Astrocyte of the hippocampus (primary cell): ENCODE data around the gene LCOR.
A peak's percentile ranks its signal among the peaks of the same experiment; 100 is the strongest.
"Not testable (repeated sequence)": the region's sequence is repeated elsewhere in the genome, so short reads cannot be mapped to it uniquely, and the experiment has no call there.

Source experiments
- DNase-seq: peaks from one replicate; pipeline ENCODE4 v3.0.0; 2011; ENCODE audit warnings: low read depth, low spot score

Gene LCOR

DNA sequence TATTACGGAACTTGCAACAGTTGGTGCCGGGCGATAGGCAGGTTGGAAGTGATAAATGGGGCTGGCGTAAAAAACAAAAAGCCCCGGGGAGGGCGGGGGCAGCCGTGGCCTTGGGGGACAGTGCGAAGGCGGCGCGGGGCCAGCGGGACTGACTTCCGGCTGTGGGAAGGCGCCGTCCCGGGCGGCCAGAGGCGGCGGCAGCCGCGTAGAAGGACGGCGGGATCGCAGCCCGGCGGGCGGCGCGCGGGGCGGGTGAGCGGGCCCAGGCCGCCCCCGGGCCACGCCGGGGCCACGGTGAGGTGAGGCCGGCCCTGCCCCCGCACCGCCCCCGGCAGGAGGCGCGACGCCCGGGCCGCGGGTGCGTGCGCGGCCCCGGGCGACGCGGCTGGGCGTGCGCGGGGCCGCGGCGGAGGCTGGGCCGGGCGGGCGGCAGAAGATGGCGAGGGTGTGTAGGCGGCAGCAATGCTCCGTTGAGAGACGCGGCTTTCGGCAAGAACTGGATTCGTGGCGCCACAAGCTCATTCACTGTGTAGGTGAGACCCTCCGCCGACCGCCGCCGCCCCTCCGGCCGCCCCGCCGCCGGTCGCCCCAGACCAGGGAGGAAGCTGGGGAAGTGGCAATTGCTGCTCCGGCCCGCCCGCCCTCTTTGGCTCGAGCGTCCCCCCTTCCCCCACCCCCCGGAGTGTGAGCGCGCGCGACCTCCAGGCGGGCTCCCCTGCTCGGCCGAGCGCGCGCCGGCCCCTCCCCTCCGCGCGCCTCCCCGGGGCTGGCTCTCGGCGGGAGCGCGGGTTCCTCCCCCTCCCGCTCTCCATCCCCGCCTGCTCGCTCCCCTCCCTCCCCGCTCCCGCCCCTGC, at the start of gene LCOR:
Gene LCOR, plus strand, starts transcription at position 432 of the 854 bp plus-strand sequence. CDS start 116,760 bp downstream, outside the sequence.
- peak; percentile 97 for DNase-seq

- DNase-seq, result no peak
Observed at GRCh38 chr10:96784253-96784652, 47.8 kb upstream of the LCOR start.

DNA sequence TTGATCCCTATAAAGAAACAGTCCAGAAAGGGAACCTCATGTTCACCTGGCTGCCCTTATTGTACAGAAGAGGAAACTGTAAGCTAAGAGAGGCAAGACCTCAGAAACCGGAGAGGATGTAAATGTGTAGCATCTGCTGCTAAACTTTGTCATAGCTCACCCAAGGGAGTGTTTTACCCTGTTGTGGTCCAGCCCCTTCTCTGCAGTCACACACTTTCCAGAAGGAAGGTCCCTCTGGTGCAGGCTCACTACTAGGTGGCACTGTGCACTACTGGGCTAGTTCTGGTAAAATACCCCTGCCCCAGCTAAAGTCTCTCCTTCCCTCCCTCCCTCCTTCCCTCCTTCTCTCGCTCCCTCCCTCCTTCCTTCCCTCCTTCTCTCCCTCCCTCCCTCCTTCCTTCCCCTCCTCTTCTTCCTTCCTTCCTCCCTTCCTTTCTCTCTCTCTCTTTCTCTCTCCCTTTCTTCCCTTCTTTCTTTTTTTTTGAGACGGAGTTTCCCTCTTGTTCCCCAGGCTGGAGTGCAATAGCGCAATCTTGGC, 42.5 kb upstream of the LCOR start:
- DNase-seq, result no peak

DNA sequence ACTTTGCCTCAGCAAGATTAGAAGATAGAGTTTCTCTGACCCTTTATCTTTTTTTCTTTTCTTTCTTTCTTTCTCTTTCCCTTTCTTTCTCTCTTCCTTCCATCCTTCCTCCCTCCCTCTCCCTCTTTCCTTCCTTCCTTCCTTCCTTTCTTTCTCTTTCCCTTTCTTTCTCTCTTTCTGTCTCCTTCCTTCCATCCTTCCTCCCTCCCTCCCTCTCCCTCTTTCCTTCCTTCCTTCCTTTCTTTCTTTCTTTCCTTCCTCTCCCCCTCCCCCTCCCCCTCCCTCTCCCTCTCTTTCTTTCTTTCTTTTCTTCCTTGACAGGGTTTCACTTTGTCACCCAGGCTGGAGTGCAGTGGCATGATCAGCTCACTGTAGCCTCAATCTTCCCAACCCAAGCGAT, 40.2 kb upstream of the LCOR start:
- no peak for DNase-seq

GRCh38 chr10:96794836-96795733, 37.0 kb upstream of the LCOR start:
- no peak for DNase-seq

- no peak for DNase-seq
Observed at GRCh38 chr10:96797485-96797884, 34.6 kb upstream of the LCOR start.

GRCh38 chr10:96803288-96803664, 28.8 kb upstream of the LCOR start:
- no peak for DNase-seq

DNA sequence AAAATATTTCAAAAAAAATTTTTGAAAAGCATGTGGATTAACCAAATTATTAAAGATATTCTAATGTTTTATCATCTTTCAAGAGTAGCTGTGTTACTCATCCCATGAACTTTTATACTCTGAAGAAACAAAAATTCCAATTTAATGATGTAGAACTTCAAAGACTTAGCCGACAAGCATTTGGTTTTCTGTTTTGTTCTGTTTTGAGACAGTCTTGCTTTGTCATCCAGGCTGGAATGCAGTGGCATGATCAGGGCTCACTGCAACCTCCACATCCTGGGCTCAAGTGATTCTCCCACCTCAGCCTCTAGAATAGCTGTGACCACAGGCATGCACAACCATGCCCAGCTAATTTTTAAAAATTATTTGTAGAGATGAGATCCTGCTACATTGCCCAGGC, 17.8 kb upstream of the LCOR start:
- peak; percentile 87 for DNase-seq

- not testable (repeated sequence) for DNase-seq
Observed at GRCh38 chr10:96818971-96819370, 13.1 kb upstream of the LCOR start.

- DNase-seq, result no peak
Observed at GRCh38 chr10:96820765-96821164, 11.3 kb upstream of the LCOR start.

DNA sequence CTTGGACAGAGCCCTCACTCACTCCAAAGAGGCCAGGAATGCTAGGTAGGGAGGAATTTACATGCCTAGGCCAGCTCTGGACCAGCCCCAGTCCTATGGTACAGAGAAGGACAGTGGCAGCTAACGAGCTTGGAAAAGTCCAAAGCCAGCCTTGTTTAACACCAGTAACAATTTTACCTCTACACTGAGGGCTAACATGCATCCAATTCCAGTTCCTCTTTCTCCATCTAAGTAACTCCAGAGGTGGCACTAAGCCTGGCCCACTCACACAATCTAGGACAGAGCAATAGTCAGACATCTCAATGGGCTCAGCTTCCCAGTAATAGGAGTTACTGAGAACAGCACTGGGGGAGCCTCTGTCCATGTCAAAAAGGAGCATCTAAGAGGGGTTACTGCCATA, 5.7 kb upstream of the LCOR start:
- no peak for DNase-seq

DNA sequence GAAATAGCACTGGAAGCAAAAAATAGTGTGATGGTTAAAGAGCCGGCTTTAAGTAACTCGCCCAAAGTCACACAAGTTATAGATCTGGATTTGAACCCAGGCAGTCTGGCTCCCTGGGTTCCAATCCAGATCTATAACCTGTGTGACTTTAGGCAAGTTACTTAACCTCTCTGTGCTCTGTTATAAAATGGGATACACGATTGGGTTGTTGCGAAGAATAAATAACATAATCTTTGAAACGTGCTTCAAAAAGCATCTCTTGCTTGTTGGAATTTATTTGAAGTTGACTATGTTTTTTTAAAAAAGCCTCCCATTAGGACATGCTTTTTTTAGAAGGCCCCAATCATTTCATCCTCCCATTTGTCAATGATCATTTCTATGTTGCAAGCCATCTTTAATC, 3.5 kb upstream of the LCOR start:
- no peak for DNase-seq

- DNase-seq, result no peak
Observed at GRCh38 chr10:96829029-96829773, 2.9 kb upstream of the LCOR start.

- peak; percentile 79 for DNase-seq
Observed at GRCh38 chr10:96830511-96831199, 1.4 kb upstream of the LCOR start.

DNA sequence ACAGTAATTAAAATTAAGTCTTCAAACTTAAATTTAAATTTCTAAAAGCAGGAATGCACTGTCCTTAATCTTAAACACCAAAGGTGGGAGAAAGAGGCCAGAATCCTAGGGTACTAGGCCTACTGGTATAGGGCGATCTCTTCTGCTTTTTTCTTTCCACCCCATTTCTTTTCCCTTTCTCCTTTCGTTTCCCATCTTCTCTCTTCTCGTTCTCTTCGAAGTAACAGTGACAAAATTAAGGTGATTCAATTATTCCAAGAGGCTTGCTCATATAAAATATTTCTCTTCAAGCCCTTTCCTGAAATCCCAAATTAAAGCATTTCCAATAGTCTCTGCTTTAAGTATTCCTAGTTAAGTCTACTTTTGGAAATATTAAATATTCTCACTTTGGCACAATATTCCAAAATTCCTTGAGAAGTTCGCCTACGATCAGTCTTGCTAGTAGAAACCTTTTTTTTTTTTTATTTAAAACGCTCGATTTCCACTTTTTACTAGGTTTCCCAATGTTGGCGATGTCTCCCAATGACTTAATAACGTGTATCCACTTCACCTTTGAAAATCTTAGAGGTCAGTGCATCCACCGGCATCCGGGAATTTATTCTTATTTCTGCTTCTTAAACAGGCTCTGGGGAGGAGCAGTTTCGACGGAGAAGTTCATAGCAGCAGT, 765 bp upstream of the LCOR start:
- DNase-seq, result no peak

DNA sequence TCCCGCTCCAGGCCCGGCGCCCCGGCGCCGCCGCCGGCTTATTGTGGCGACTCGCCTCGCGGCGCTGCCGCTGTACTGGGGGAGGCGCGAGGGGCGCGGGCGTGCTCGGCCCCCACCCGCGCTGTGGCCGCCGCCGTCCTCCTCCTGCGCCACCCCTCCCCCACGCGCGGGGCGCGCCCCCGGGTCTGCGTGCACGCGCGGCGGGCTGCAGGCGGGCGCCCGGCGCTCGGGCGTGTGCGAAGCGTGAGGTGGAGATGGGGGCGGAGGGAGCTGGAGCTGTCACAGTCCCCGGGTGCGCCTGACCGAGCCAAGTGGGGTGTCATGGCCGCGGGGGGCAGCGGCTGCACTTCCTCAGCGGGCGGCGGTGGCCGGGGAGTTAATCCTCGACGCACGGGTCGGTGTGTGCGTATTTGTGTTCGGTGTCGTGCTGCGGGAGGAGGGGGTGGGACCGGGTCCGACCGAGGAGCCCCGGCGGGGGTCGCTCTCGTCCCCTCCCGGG, 672 bp downstream of the LCOR start:
- peak; percentile 93 for DNase-seq

DNA sequence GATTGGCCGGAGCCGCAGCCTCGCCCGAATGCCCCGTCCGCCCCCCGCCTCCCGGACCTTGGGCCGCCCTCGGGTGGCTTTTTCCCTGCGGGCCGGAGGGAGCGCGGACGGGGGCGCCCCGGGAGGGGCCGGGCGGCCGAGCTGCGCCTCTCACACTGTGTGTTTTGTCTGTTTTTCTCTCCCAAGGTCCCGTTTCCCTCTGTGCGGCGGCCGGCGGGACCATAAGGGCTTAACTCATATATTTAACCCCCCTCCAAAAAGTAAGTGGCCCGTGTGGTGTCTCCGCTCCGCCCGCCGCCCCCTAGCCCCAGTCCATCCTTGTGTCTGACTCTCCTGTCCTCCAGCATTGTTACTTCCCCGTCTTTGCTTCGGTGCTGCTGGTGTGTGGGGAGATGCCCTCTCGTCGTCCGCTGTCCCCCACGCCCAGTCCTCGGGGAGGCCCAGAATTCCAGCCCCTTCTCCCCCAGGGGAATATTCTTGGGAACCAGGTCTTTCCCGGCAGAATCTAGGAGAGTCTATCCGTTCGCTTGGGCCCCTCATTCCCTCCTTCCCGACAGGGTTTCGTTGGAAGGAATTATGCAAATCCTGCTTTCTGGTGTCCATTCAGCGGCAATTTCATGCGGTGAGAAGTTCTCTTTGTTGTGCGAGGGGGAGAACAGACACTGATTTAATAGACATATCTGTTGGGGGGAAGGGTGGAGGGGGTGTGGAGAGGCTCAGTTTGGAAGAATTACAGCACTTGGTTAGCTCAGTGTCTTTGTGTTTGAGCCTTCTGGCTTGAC, 1.3 kb downstream of the LCOR start:
- peak; percentile 72 for DNase-seq

GRCh38 chr10:96834120-96834519, 2.0 kb downstream of the LCOR start:
- peak; percentile 31 for DNase-seq

- DNase-seq, result no peak
Observed at GRCh38 chr10:96835899-96836298, 3.8 kb downstream of the LCOR start.
